Endothelial cell of umbilical vein (primary cell): Measurements from ENCODE around the gene MBNL2. TPM values are rescaled to one million over a fixed set of nuclear protein-coding genes. Genes with fewer than 3 reads are reported as not detected.
A peak's percentile ranks its signal among the peaks of the same experiment; 100 is the strongest.

ENCODE experiments used
- BruUV-seq: library from RNA; stranded (reverse); fragments of 400-500 nt; replicated peaks from 2 replicates; lab custom pipeline; 2021; lab: Mats Ljungman, UMichigan
- CTCF ChIA-PET: fragments of 300-600, 350-600 bp; sonication (Branson Sonifier 250); formaldehyde crosslinking; loops from one replicate; lab custom pipeline; 2021; ENCODE audit warnings: antibody characterized with exemption, inconsistent platforms; lab: Charles Lee
- POLR2A ChIA-PET: fragments of 300-600, 350-600 bp; sonication (Branson Sonifier 250); formaldehyde crosslinking; loops from one replicate; lab custom pipeline; 2021; ENCODE audit warnings: antibody characterized with exemption, inconsistent platforms; lab: Charles Lee
- DNase-seq: peaks from one replicate; pipeline ENCODE4 v3.0.0-alpha.2; 2011; ENCODE audit warnings: low read depth, low spot score
- FAIRE-seq: peaks from 2 replicates; lab custom pipeline; 2011; peaks lifted over from hg19 to GRCh38; lab: Jason Lieb, UNC
- H2AFZ ChIP-seq: 2 replicates; pipeline ENCODE4 v1.6.0; 2012; ENCODE audit warnings: low read depth, low read length, control low read depth, inconsistent platforms
- H3K27ac ChIP-seq: 2 replicates; pipeline ENCODE4 v1.5.1; 2011; ENCODE audit warnings: low read depth, mild to moderate bottlenecking, control low read depth, low read length, moderate library complexity; ENCODE audit not compliant: insufficient read depth
- H3K27me3 ChIP-seq, 2 experiments: 2 replicates each; pipeline versions ENCODE4 v1.6.0 to v1.6.1; 2011; ENCODE audit warnings: low read length in 2 of 2, mixed read lengths in 1 of 2; ENCODE audit not compliant: control insufficient read depth in 2 of 2, insufficient read depth in 2 of 2
- H3K36me3 ChIP-seq, 2 experiments: 2 replicates in 1 of 2; 3 replicates in 1 of 2; pipeline ENCODE4 v1.5.1; 2011; ENCODE audit warnings: low read length in 2 of 2, mild to moderate bottlenecking in 1 of 2, moderate library complexity in 1 of 2; ENCODE audit not compliant: control insufficient read depth in 2 of 2, insufficient read depth in 2 of 2; ENCODE audit errors: extremely low read depth in 1 of 2
- H3K4me1 ChIP-seq: 3 replicates; pipeline ENCODE4 v1.5.1; 2011; ENCODE audit warnings: mild to moderate bottlenecking, low read length; ENCODE audit not compliant: control insufficient read depth, insufficient read depth; ENCODE audit errors: extremely low read depth
- H3K4me2 ChIP-seq: 2 replicates; pipeline ENCODE4 v1.6.1; 2011; ENCODE audit warnings: low read length, control low read depth, mixed read lengths; ENCODE audit not compliant: insufficient read depth
- H3K4me3 ChIP-seq, 3 experiments: fragments of 200-600 bp in 1 of 3; sonication (generic), shearing (Covaris generic) in 1 of 3; replicated peaks in 1 of 3; 2 replicates each; pipeline ENCODE4 v1.5.1; 2011 to 2016; ENCODE audit warnings: control low read depth in 3 of 3, low read length in 3 of 3, mild to moderate bottlenecking in 2 of 3, inconsistent platforms in 1 of 3, low read depth in 1 of 3, moderate library complexity in 1 of 3; ENCODE audit not compliant: insufficient read depth in 1 of 3
- H3K79me2 ChIP-seq: 2 replicates; pipeline ENCODE4 v1.6.0; 2012; ENCODE audit warnings: low read length, inconsistent platforms; ENCODE audit not compliant: control insufficient read depth, insufficient read depth
- H3K9ac ChIP-seq: replicated peaks from 2 replicates; pipeline ENCODE3; 2011; ENCODE audit warnings: low read length, control low read depth; ENCODE audit not compliant: insufficient read depth; ENCODE audit errors: extremely low read depth
- H3K9me1 ChIP-seq: replicated peaks from 3 replicates; pipeline ENCODE4 v1.6.0; 2011; ENCODE audit warnings: mild to moderate bottlenecking, low read length; ENCODE audit not compliant: control insufficient read depth, insufficient read depth; ENCODE audit errors: extremely low read depth
- H3K9me3 ChIP-seq: replicated peaks from 2 replicates; pipeline ENCODE4 v1.5.1; 2012; ENCODE audit warnings: low read length, inconsistent platforms; ENCODE audit not compliant: control insufficient read depth, insufficient read depth
- H4K20me1 ChIP-seq: replicated peaks from 2 replicates; pipeline ENCODE3; 2011; ENCODE audit warnings: mild to moderate bottlenecking, low read length; ENCODE audit not compliant: control insufficient read depth, insufficient read depth; ENCODE audit errors: extremely low read depth
- GATA2 ChIP-seq: IDR thresholded peaks from 2 replicates; pipeline ENCODE4 v1.7.0; 2011; ENCODE audit warnings: low read depth, mild to moderate bottlenecking, moderate library complexity, mixed read lengths, low read length; ENCODE audit not compliant: insufficient read length, insufficient read depth
- JUN ChIP-seq: IDR thresholded peaks from 2 replicates; pipeline ENCODE4 v1.6.1; 2011; ENCODE audit warnings: borderline replicate concordance, low read depth; ENCODE audit not compliant: insufficient read length, insufficient read depth
- POLR2AphosphoS5 ChIP-seq: IDR thresholded peaks from 2 replicates; pipeline ENCODE4 v1.6.1; 2012; ENCODE audit warnings: low read depth, mild to moderate bottlenecking, control low read depth, low read length, moderate library complexity; ENCODE audit not compliant: insufficient read depth
- dilution Hi-C: fragments of 300-500 bp; cut with MboI; formaldehyde crosslinking; loops from one replicate; pipeline ENCODE4 v1.15.0; 2019; ENCODE audit warnings: low sequenced_read_pairs; ENCODE audit not compliant: extremely low pct_ligation_motif_present
- intact Hi-C: fragments of 100-400 bp; cut with micrococcal nuclease; formaldehyde crosslinking; loops from one replicate; pipeline ENCODE4 v1.10.0; 2022
- polyA plus RNA-seq, 4 experiments: library from polyadenylated mRNA; depleted of rRNA in 3 of 4; stranded (reverse) in 3 of 4; unstranded in 1 of 4; fragments of >200 nt; gene quantifications; 2 replicates each; pipeline versions ENCODE4 v1.2.1 to v1.2.3, GENCODE V29; 2011 to 2012; ENCODE audit warnings: missing spikeins in 1 of 4
- total RNA-seq: library from RNA; stranded (reverse); gene quantifications from 2 replicates; pipeline ENCODE4 v1.2.3, GENCODE V29; 2021
- TF ChIP-seq, protein P1 (sequence below), 2 donors: IDR thresholded peaks; 1 replicate in 1 of 2; 2 replicates in 1 of 2; pipeline ENCODE4 v1.5.1; 2011; ENCODE audit warnings: low read length in 2 of 2, mild to moderate bottlenecking in 2 of 2, moderate library complexity in 2 of 2, control low read depth in 1 of 2, inconsistent platforms in 1 of 2, low read depth in 1 of 2; ENCODE audit not compliant: insufficient read depth in 1 of 2; ENCODE audit errors: extremely low read depth in 1 of 2

The MBNL2 gene
- total and polyA plus RNA-seq, 2 donors (not counting 3 experiments of a cell fraction or from before 2014, with no cell fraction given), result 32.9 to 76.5 TPM

DNA sequence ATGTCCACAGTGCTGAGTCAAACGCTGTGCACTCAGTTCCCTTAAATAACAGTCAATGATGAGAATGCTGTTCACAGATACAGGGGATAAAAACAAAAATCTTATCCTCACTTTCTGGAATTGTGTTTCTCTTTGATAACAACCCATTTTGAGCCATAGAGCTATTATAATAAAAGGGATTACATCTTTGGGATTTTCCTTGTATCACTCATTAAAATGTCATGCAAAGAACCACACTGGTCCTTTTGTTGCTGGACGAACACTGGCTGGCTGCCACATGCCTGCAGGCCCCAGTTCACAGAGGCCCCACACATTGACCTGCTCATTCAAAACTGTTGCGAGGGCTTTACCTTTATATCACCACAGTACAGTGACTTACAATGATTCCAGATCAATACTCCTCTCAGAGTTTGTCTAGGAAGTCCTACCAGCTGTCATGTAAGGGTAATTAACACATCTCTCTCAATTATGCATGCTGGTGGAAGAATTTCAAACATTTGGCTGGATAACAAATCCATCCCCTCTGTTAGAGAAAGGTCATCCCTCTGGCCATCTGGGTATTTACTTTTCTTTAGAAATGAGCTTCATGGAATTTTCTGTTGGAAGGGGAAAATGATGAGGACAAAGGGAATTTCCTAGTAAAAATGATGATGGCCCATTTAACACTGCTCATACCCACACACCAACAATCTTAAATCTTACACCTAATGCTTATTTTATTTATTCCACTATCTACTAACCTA lies 85.9 kb downstream of the MBNL2 start:
- FAIRE-seq, result peak; percentile 88
- dilution Hi-C loops, result no loop called here

More for the DNA sequence above, 85.9 kb downstream of the MBNL2 start:
- Histone ChIP-seq H3K4me1 (peaks cover 38% of the 10 kb centered on the region), H3K9me3 (no peaks in the 10 kb centered on the region), H3K9me1 (no peaks in the 10 kb centered on the region), H3K27me3 (no peaks in the 10 kb centered on the region), H3K36me3 (no peaks in the 10 kb centered on the region), H3K4me3 (no peak overlapping the region), H3K79me2 (peaks cover 37% of the 10 kb centered on the region), H4K20me1 (no peaks in the 10 kb centered on the region), H3K27ac (peak overlapping the region; percentile 83), H3K4me2 (peak overlapping the region; percentile 56), H2AFZ (no peak overlapping the region), H3K9ac (peak overlapping the region; percentile 46)
- ChIA-PET POLR2A (interaction anchor here (1.2 to 1.8 kb wide), 2 partner anchors 12 to 85 kb away, joined by 3 read pairs; no protein-coding TSS in a partner anchor), CTCF (interaction anchor here (0.6 to 1.5 kb wide), 11 partner anchors 8 to 198 kb away, joined by 3 to 8 read pairs (median 3); no protein-coding TSS in a partner anchor)
- TF ChIP-seq GATA2, result peak; percentile 4
- TF ChIP-seq, protein P1, sequence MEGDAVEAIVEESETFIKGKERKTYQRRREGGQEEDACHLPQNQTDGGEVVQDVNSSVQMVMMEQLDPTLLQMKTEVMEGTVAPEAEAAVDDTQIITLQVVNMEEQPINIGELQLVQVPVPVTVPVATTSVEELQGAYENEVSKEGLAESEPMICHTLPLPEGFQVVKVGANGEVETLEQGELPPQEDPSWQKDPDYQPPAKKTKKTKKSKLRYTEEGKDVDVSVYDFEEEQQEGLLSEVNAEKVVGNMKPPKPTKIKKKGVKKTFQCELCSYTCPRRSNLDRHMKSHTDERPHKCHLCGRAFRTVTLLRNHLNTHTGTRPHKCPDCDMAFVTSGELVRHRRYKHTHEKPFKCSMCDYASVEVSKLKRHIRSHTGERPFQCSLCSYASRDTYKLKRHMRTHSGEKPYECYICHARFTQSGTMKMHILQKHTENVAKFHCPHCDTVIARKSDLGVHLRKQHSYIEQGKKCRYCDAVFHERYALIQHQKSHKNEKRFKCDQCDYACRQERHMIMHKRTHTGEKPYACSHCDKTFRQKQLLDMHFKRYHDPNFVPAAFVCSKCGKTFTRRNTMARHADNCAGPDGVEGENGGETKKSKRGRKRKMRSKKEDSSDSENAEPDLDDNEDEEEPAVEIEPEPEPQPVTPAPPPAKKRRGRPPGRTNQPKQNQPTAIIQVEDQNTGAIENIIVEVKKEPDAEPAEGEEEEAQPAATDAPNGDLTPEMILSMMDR (IDR thresholded peaks at IDR 0.05; ENCODE audit: extremely low read depth in 1 of 2, insufficient read depth in 1 of 2, low read depth in 1 of 2, low read length in 2 of 2), result no peak
- peak; percentile 22 for TF ChIP-seq JUN
- TF ChIP-seq POLR2AphosphoS5, result peak; percentile 30
- TSS peak; percentile 77 for BruUV-seq
- intact Hi-C loops, result loop anchor here (1.0 kb wide), 4 partner anchors 12 to 86 kb away; partner anchors contain the start of gene MBNL2
- DNase-seq, result peak; percentile 87
